Epithelial cell of esophagus (primary cell): ENCODE measurements around the gene PAFAH1B1.
"Not testable (repeated sequence)": the region's sequence is repeated elsewhere in the genome, so short reads cannot be mapped to it uniquely, and the experiment has no call there.

Source experiments
- DNase-seq: peaks from one replicate; pipeline ENCODE4 v3.0.0; 2010; ENCODE audit warnings: low read depth
- H3K4me3 ChIP-seq: 2 replicates; pipeline ENCODE4 v1.5.1; 2011; ENCODE audit warnings: mild to moderate bottlenecking, low read length, control low read depth
- CTCF ChIP-seq: IDR thresholded peaks from 2 replicates; pipeline ENCODE4 v1.5.1; 2011; ENCODE audit warnings: low read depth, mild to moderate bottlenecking, low read length, control low read depth, inconsistent platforms; ENCODE audit not compliant: insufficient read depth; ENCODE audit errors: missing control alignments

The PAFAH1B1 gene

DNA sequence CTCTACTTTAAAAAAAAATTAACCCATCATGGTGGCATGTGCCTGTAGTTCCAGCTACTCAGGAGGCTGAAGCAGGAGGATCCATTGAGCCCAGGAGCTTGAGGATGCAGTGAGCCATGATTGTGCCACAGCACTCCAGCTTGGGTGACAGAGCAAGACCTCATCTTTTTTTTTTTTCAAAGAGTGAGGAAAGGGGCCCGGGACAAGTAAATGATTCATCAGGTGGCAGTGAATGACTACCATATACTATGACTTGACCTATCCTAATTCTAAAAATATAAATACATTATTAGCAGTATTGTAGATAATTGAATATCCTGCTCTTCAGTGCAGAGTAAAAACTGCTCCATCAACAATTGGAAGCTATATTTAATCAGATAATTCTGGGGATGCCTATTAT is 62.8 kb downstream of the PAFAH1B1 start:
- TF ChIP-seq CTCF: no peak
- no peak overlapping the region for H3K4me3 ChIP-seq
- peak; percentile 20 for DNase-seq

DNA sequence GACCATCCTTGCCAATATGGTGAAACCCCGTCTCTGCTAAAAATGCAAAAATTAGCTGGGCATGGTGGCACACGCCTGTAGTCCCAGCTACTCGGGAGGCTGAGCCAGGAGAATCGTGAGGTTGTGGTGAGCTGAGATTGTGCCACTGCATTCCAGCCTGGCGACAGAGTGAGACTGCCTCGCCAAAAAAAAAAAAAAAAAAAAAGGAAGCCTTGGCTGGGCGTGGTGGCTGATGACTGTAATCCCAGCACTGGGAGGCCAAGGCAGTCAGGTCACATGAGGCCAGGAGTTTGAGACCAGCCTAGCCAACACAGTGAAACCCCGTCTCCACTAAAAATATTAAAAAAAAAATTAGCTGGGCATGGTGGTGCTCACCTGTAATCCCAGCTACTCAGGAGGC is 65.9 kb downstream of the PAFAH1B1 start:
- H3K4me3 ChIP-seq: not testable (repeated sequence)
- DNase-seq: peak; percentile 48

DNA sequence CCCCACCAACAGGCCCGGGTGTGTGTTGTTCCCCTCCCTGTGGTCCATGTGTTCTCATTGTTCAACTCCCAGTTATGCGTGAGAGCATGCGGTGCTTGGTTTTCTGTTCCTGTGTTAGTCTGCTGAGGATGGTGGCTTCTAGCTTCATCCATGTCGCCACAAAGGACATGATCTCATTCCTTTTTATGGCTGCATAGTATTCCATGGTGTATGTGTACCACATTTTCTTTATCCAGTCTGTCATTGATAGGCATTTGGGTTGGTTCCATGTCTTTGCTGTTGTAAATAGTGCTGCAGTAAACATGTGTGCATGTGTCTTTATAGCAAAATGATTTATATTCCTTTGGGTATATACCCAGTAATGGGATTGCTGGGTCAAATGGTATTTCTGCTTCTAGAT is 67.0 kb downstream of the PAFAH1B1 start:
- DNase-seq, H3K4me3 ChIP-seq: not testable (repeated sequence)

GRCh38 chr17:2672026-2672425 is 78.6 kb downstream of the PAFAH1B1 start:
- TF ChIP-seq CTCF: no peak

GRCh38 chr17:2679247-2679646 is 85.8 kb downstream of the PAFAH1B1 start:
- H3K4me3 ChIP-seq: not testable (repeated sequence)

More at GRCh38 chr17:2672026-2672425, 78.6 kb downstream of the PAFAH1B1 start:
- no peak for DNase-seq
- H3K4me3 ChIP-seq: no peak overlapping the region

GRCh38 chr17:2680961-2681360 is 87.5 kb downstream of the PAFAH1B1 start:
- H3K4me3 ChIP-seq: no peak overlapping the region
- no peak for DNase-seq
- TF ChIP-seq CTCF: no peak

More at GRCh38 chr17:2679247-2679646, 85.8 kb downstream of the PAFAH1B1 start:
- DNase-seq: not testable (repeated sequence)

- no peak overlapping the region for H3K4me3 ChIP-seq
- TF ChIP-seq CTCF: no peak
- DNase-seq: no peak
Observed at GRCh38 chr17:2681650-2682049, 88.2 kb downstream of the PAFAH1B1 start.

DNA sequence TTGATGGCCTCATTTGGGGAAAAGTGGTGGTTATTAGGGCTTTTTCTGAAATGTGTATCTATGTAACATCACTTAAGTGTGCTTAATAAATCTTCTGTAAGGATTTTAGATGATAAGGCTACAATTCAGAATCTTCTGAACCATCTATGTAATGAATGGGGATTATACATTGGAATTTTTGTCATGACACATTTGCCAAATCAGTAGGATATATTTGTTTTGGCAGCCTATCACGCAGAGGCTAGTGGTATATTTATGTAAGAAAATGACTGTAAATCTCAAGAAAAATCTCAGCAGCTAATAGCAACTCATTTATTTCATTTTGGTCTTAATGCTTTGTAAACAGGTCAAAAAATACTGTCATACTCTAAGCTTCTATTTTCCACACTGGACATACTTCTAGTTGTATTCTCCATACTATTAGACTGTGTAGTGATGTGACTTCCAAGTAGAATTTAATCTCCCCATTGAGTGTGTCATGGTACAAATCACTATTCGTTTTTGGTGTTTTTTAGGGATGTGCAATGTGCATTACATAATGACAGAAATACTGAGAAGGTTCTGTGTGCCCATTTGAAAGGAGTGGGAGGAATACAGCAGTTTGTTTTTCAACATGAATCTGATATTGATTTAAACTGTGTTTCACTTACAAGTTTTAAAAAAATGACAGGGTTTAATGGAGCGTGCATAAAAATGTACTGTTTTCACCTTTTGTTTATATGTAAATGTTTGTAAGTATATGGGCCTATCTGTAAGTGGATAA is 88.9 kb downstream of the PAFAH1B1 start:
- H3K4me3 ChIP-seq: no peak overlapping the region

More for the DNA sequence above, 88.9 kb downstream of the PAFAH1B1 start:
- no peak for DNase-seq
- TF ChIP-seq CTCF: no peak
